GM13976 (cell line): ENCODE measurements around the gene CUL9.

Experiments
- DNase-seq: peaks from one replicate; pipeline ENCODE4 v3.0.0; 2012; ENCODE audit warnings: low spot score
- in situ Hi-C: fragments of 300-500 bp; cut with MboI; formaldehyde crosslinking; loops from one replicate; pipeline ENCODE4 v1.12.0; 2022; ENCODE audit warnings: low sequenced_read_pairs, mixed read lengths, inconsistent platforms; ENCODE audit not compliant: unreplicated experiment
- TF ChIP-seq, protein P1 (sequence below): IDR thresholded peaks from 2 replicates; pipeline ENCODE4 v1.5.1; 2012; ENCODE audit warnings: borderline replicate concordance, mild to moderate bottlenecking; ENCODE audit not compliant: insufficient read depth; ENCODE audit errors: extremely low read depth, missing control alignments, control extremely low read depth

The CUL9 gene

GRCh38 chr6:43174263-43175112, 7.5 kb upstream of the CUL9 start:
- peak; percentile 98 for DNase-seq
- in situ Hi-C loops: no loop called here
- TF ChIP-seq, protein P1, sequence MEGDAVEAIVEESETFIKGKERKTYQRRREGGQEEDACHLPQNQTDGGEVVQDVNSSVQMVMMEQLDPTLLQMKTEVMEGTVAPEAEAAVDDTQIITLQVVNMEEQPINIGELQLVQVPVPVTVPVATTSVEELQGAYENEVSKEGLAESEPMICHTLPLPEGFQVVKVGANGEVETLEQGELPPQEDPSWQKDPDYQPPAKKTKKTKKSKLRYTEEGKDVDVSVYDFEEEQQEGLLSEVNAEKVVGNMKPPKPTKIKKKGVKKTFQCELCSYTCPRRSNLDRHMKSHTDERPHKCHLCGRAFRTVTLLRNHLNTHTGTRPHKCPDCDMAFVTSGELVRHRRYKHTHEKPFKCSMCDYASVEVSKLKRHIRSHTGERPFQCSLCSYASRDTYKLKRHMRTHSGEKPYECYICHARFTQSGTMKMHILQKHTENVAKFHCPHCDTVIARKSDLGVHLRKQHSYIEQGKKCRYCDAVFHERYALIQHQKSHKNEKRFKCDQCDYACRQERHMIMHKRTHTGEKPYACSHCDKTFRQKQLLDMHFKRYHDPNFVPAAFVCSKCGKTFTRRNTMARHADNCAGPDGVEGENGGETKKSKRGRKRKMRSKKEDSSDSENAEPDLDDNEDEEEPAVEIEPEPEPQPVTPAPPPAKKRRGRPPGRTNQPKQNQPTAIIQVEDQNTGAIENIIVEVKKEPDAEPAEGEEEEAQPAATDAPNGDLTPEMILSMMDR: peak; percentile 19

DNA sequence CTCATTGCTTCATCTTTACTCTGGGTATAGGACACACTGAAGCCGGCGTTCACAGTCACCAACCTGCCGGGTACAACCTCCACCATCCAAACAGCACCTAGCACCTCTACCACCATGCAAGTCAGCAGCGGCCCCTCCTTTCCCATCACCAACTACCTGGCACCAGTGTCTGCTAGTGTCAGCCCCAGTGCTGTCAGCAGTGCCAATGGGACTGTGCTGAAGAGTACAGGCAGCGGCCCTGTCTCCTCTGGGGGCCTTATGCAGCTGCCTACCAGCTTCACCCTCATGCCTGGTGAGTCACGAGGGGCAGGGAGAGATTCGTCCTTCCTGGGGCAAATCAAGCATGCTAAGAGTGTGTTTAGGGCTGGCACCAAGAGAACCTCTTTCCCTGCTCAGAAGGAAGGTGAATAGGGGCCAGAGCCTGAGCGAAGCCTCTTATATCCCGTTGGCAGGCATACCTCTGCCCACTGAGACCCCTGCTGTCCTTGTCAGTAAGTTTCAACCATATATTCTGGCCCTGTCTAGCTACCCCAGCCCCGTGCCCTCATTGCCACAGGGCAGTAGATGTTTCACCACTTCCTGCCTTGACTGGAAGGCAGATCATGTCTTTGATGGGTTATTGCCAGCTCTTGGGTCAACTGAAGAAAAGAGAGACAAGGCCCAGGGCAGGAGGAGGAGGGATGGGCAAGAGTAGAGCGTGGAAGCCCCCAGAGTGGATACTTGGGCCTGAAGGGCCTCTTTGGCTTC, 6.1 kb upstream of the CUL9 start:
- no peak for DNase-seq
- TF ChIP-seq, protein P1: no peak
- in situ Hi-C loops: no loop called here

DNA sequence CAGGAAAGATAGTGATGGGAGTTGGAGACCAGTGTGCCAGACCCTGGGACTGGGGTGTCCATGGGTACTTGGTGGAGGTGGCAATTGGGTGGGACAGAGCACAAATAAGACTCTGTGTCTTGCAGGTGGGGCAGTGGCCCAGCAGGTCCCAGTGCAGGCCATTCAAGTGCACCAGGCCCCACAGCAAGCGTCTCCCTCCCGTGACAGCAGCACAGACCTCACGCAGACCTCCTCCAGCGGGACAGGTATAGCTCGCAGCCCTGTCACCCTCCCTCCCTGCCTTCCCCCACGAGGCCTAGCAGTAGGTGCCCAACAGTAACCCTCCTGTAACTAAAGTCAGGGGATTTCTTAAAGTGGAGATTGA, 5.6 kb upstream of the CUL9 start:
- TF ChIP-seq, protein P1: no peak
- in situ Hi-C loops: no loop called here
- no peak for DNase-seq

DNA sequence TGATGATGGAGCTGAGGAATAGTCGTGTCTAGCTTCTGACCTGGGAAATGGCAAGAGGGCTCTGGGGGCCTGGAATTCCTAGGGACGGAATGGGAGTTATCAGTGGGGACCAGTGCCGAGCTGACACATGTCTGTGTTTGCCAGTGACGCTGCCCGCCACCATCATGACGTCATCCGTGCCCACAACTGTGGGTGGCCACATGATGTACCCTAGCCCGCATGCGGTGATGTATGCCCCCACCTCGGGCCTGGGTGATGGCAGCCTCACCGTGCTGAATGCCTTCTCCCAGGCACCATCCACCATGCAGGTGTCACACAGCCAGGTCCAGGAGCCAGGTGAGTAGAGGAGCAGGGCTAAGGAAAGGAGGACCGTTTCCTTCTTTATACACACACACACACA, 3.8 kb upstream of the CUL9 start:
- TF ChIP-seq, protein P1: no peak
- in situ Hi-C loops: no loop called here
- no peak for DNase-seq

DNA sequence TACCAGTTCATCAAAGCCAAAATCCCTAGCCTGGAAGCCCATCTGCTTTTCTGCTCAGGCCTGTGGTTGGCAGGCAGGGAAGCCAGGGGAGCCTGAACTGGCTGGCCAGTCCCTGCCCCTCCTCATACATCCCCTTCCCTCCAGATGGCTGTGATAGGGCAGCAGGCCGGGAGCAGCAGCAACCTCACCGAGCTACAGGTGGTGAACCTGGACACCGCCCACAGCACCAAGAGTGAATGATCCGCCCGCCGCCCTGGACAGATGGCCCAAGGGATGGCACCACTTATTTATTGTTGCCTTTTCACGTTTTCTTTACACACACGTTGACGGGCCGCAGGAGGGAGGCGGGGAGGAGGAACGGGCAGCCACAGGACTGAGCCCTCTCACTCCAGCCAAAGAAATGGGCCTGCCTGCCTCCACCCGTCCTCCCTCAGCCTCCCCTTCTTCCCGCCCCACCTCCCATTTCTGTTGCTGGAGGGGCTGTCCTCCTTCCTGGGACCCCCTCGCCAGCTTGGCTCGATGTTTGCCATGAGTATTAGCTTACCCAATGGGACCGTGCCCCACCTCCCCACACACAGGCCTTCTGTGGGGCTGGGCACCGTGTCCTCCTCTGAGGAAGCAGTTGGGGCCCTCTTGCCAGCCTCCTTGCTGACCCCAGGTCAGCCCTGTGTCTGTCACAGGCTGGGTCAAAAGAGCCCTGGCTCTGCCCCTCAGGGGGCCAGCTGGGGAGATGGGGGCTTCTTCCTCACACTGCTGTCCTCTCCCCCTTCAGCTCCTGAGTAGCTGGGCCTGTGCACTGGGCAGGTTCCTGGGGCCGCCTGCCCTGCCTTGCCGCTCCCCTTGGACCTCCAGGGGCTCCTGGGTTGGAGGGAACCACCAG, 2.8 kb upstream of the CUL9 start:
- no peak for DNase-seq
- TF ChIP-seq, protein P1: no peak
- in situ Hi-C loops: no loop called here

GRCh38 chr6:43180058-43180457, 1.9 kb upstream of the CUL9 start:
- DNase-seq: no peak
- in situ Hi-C loops: no loop called here
- TF ChIP-seq, protein P1: no peak
